HepG2 (cell line): ENCODE data around the gene FAM219A. TPM values are rescaled to one million over a fixed set of nuclear protein-coding genes. Genes with fewer than 3 reads are reported as not detected.

Experiments used
- ELF3 ChIP-seq: IDR thresholded peaks from 2 replicates; pipeline ENCODE4 v1.6.1; 2016; ENCODE audit warnings: missing genetic modification reagents, missing compliant biosample characterization
- FOXA3 ChIP-seq: IDR thresholded peaks from 2 replicates; pipeline ENCODE4 v1.6.1; 2016; ENCODE audit warnings: missing genetic modification reagents, missing compliant biosample characterization
- HOXA3 ChIP-seq: sonication (generic); formaldehyde crosslinking; IDR thresholded peaks from 2 replicates; pipeline ENCODE4 v1.5.0; 2020; ENCODE audit warnings: missing genetic modification reagents
- IRX3 ChIP-seq: sonication (generic); formaldehyde crosslinking; IDR thresholded peaks from 2 replicates; pipeline ENCODE4 v1.8.1; 2023; ENCODE audit warnings: mild to moderate bottlenecking, low read depth, missing genetic modification reagents, borderline replicate concordance
- JUNB ChIP-seq: sonication (generic); formaldehyde crosslinking; IDR thresholded peaks from 2 replicates; pipeline ENCODE4 v1.8.0; 2022; ENCODE audit warnings: missing genetic modification reagents, mild to moderate bottlenecking, borderline replicate concordance
- KLF12 ChIP-seq: sonication (generic); formaldehyde crosslinking; IDR thresholded peaks from 2 replicates; pipeline ENCODE4 v1.4.0; 2020; ENCODE audit warnings: missing genetic modification reagents, borderline replicate concordance
- KLF16 ChIP-seq, 2 experiments: sonication (generic) in 1 of 2; formaldehyde crosslinking in 1 of 2; IDR thresholded peaks; 2 replicates each; pipeline versions ENCODE4 v1.6.1 to v1.8.0; 2016 to 2023; ENCODE audit warnings: missing genetic modification reagents in 2 of 2, missing compliant biosample characterization in 1 of 2
- MEIS1 ChIP-seq: sonication (generic); formaldehyde crosslinking; IDR thresholded peaks from 2 replicates; pipeline ENCODE4 v1.9.0; 2021; ENCODE audit warnings: mild to moderate bottlenecking, missing genetic modification reagents, moderate library complexity, borderline replicate concordance
- MIER2 ChIP-seq: IDR thresholded peaks from 2 replicates; pipeline ENCODE4 v1.6.1; 2016; ENCODE audit warnings: missing biosample characterization, missing genetic modification reagents
- MIXL1 ChIP-seq: IDR thresholded peaks from 2 replicates; pipeline ENCODE4 v1.6.1; 2016
- NCOA2 ChIP-seq: sonication (generic); formaldehyde crosslinking; IDR thresholded peaks from 2 replicates; pipeline ENCODE4 v1.8.0; 2022; ENCODE audit warnings: inconsistent platforms
- ZNF343 ChIP-seq: sonication (generic); formaldehyde crosslinking; IDR thresholded peaks from 2 replicates; pipeline ENCODE4 v1.4.0; 2020; ENCODE audit warnings: mild to moderate bottlenecking, missing genetic modification reagents
- ZNF430 ChIP-seq: sonication (generic); formaldehyde crosslinking; IDR thresholded peaks from 2 replicates; pipeline ENCODE4 v1.9.0; 2021; ENCODE audit warnings: mild to moderate bottlenecking, missing genetic modification reagents
- ZNF496 ChIP-seq: sonication (generic); formaldehyde crosslinking; IDR thresholded peaks from 2 replicates; pipeline ENCODE4 v1.8.1; 2023; ENCODE audit warnings: mild to moderate bottlenecking, moderate library complexity, missing genetic modification reagents; ENCODE audit not compliant: insufficient replicate concordance
- ZZZ3 ChIP-seq: sonication (generic); formaldehyde crosslinking; IDR thresholded peaks from 2 replicates; pipeline ENCODE4 v1.4.0; 2020; ENCODE audit warnings: missing genetic modification reagents, mild to moderate bottlenecking, borderline replicate concordance
- polyA plus RNA-seq, 8 experiments: library from polyadenylated mRNA; depleted of rRNA in 3 of 8; stranded (reverse) in 7 of 8; unstranded in 1 of 8; fragments of >200 nt; fragmentation: Illumina TruSeq in 4 of 8; extraction: Trizol in 4 of 8; gene quantifications; 2 replicates each; pipeline versions ENCODE4 v1.2.1 to v1.2.3, GENCODE V29; 2011 to 2016; ENCODE audit warnings: low read depth in 4 of 8, missing spikeins in 1 of 8, mixed read lengths in 1 of 8; ENCODE audit not compliant: insufficient read depth in 1 of 8
- total RNA-seq, 5 experiments: library from RNA; depleted of rRNA; stranded (reverse); fragments of >200 nt; fragmentation: Illumina TruSeq; extraction: Trizol; gene quantifications; 2 replicates each; pipeline ENCODE4 v1.2.3, GENCODE V29; 2016; ENCODE audit warnings: low read depth in 1 of 5
- TF ChIP-seq, protein P1 (sequence below): IDR thresholded peaks from 2 replicates; pipeline ENCODE4 v1.6.1; 2016
- TF ChIP-seq, protein P2 (sequence below): sonication (generic); formaldehyde crosslinking; IDR thresholded peaks from 2 replicates; pipeline ENCODE4 v1.4.0; 2020; ENCODE audit warnings: missing genetic modification reagents, mild to moderate bottlenecking, borderline replicate concordance
- TF ChIP-seq, protein P3 (sequence below): sonication (generic); formaldehyde crosslinking; IDR thresholded peaks from 2 replicates; pipeline ENCODE4 v1.4.0; 2020; ENCODE audit warnings: missing genetic modification reagents
- TF ChIP-seq, protein P4 (sequence below): sonication (generic); IDR thresholded peaks from 2 replicates; pipeline ENCODE4 v1.6.1; 2016; ENCODE audit warnings: low read depth, borderline replicate concordance

The FAM219A gene
- total and polyA plus RNA-seq, 2 of the 13 experiments (the other 11 are each of a cell fraction or from before 2014, with no cell fraction given): 3.9 to 6.4 TPM

DNA sequence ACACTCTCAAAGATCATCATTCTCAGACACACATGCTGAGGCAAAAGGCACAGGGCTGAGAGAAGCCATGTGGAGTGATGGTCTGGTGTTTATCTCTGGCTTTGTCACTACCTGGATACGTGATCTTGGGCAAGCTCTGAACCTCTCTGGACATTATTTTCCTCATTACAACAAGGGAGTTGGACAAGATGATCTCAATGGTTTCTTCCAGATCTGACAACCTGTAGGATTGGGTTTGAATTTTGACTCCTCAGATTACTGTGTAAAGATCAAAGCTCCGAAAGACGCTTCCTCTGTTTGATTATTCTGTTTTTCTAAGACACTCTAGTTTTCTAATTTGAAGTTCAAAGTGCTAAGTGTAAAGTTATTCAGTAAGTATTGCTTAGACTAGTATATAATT is 109.0 kb downstream of the FAM219A start (continued):
- TF ChIP-seq, protein P1, sequence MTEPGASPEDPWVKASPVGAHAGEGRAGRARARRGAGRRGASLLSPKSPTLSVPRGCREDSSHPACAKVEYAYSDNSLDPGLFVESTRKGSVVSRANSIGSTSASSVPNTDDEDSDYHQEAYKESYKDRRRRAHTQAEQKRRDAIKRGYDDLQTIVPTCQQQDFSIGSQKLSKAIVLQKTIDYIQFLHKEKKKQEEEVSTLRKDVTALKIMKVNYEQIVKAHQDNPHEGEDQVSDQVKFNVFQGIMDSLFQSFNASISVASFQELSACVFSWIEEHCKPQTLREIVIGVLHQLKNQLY (CRISPR knock-in tag): peak; percentile 47; the same call in 1 of the 2 replicates
- TF ChIP-seq KLF16 (CRISPR knock-in tag; IDR thresholded peaks at IDR 0.05): no peak
- TF ChIP-seq ZNF343 (CRISPR knock-in tag): no peak
- TF ChIP-seq, protein P2, sequence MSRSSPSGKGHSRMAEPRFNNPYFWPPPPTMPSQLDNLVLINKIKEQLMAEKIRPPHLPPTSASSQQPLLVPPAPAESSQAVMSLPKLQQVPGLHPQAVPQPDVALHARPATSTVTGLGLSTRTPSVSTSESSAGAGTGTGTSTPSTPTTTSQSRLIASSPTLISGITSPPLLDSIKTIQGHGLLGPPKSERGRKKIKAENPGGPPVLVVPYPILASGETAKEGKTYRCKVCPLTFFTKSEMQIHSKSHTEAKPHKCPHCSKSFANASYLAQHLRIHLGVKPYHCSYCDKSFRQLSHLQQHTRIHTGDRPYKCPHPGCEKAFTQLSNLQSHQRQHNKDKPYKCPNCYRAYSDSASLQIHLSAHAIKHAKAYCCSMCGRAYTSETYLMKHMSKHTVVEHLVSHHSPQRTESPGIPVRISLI (CRISPR knock-in tag): 0 out of 2 replicates have a peak, but pooled peaks have one; percentile 7
- TF ChIP-seq HOXA3 (CRISPR knock-in tag): peak; percentile 22; the same call in 1 of the 2 replicates
- TF ChIP-seq JUNB (CRISPR knock-in tag): no peak
- TF ChIP-seq NCOA2 (CRISPR knock-in tag): 0 out of 2 replicates have a peak, but pooled peaks have one; percentile 18
- 0 out of 2 replicates have a peak, but pooled peaks have one; percentile 7 for TF ChIP-seq FOXA3 (CRISPR knock-in tag)
- TF ChIP-seq ZZZ3: no peak
- TF ChIP-seq MIXL1 (CRISPR knock-in tag): no peak
- 0 out of 2 replicates have a peak, but pooled peaks have one; percentile 7 for TF ChIP-seq ELF3
- TF ChIP-seq, protein P3, sequence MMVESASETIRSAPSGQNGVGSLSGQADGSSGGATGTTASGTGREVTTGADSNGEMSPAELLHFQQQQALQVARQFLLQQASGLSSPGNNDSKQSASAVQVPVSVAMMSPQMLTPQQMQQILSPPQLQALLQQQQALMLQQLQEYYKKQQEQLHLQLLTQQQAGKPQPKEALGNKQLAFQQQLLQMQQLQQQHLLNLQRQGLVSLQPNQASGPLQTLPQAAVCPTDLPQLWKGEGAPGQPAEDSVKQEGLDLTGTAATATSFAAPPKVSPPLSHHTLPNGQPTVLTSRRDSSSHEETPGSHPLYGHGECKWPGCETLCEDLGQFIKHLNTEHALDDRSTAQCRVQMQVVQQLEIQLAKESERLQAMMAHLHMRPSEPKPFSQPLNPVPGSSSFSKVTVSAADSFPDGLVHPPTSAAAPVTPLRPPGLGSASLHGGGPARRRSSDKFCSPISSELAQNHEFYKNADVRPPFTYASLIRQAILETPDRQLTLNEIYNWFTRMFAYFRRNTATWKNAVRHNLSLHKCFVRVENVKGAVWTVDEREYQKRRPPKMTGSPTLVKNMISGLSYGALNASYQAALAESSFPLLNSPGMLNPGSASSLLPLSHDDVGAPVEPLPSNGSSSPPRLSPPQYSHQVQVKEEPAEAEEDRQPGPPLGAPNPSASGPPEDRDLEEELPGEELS (CRISPR knock-in tag): peak; percentile 43; the same call in 1 of the 2 replicates
- TF ChIP-seq ZNF496: no peak
- no peak for TF ChIP-seq ZNF430 (CRISPR knock-in tag)
- TF ChIP-seq MIER2 (CRISPR knock-in tag): no peak
- TF ChIP-seq KLF12 (CRISPR knock-in tag): no peak
- 0 out of 2 replicates have a peak, but pooled peaks have one; percentile 45 for TF ChIP-seq MEIS1 (CRISPR knock-in tag)
- TF ChIP-seq, protein P4, sequence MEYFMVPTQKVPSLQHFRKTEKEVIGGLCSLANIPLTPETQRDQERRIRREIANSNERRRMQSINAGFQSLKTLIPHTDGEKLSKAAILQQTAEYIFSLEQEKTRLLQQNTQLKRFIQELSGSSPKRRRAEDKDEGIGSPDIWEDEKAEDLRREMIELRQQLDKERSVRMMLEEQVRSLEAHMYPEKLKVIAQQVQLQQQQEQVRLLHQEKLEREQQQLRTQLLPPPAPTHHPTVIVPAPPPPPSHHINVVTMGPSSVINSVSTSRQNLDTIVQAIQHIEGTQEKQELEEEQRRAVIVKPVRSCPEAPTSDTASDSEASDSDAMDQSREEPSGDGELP: no peak
- no peak for TF ChIP-seq IRX3 (CRISPR knock-in tag)
